Measurements from ENCODE around the gene CRHR2. TPM values are rescaled to one million over a fixed set of nuclear protein-coding genes. Genes with fewer than 3 reads are reported as not detected.

Gene CRHR2
- polyA plus RNA-seq, 1 of the 3 experiments (the other 2 are of a cell fraction): not detected

DNA sequence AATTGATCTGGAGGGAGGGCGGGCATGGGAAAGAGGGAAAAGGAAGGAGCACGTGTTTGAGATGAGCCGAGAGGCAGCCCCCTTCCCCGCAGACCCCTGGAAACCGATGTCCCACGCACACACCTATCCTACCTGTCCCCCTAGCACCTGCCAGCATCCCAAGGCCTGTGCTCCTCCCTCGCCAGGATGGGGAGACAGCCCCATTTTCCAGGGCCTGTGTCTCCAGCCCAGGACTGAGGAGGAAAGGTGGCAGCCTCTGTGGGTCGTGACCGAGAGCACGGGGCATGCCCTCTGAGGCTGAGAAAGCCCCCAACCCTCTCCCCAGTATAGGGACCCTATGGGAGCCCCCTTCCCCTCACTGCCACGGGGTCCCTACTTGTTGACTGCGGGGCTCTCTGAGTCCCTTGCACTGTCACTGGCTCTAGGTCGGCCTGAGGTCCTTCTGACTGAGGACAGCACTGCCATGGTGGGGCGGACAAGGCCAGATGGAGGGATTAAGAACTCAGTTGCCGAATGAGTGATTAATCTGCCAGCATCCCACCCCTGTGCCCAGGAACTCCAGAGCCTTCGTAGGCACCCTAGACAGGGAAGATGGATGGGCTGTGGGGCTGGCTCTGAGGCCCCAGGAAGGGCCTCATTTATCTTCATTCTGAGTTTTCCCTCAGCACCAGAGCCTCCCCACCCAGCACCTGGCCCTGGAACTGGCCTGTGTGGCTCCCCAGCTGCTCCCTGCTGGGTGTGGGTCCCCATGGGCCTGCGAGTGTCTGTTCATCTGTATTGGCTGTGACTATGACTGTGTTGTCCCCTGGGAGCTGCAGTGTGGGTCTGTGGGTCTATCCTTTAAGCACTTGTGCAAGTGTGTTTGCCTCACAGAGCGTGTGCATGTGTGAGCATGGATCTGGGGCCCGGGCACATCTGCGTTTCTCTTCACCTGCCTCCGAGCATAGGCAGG is 26.0 kb downstream of the CRHR2 start:
- CTCF ChIA-PET: interaction anchor here (0.5 kb wide), 1 partner anchor 41 kb away, joined by 4 read pairs; no protein-coding TSS in a partner anchor

More for the DNA sequence above, 26.0 kb downstream of the CRHR2 start:
- no peaks in the 10 kb centered on the region for H3K9me3 ChIP-seq
- no peak overlapping the region for H3K4me3 ChIP-seq (ENCODE audit: low read depth in 2 of 2, low read length in 1 of 2)
- no peaks in the 10 kb centered on the region for H3K27me3 ChIP-seq (ENCODE audit: insufficient read depth)
- no peak overlapping the region for H3K27ac ChIP-seq (ENCODE audit: low read depth in 2 of 2, low read length in 1 of 2)
- no peak for DNase-seq
- TF ChIP-seq FOXJ3 (CRISPR knock-in tag; IDR thresholded peaks at IDR 0.05): no peak
- TF ChIP-seq EZH2phosphoT487 (IDR thresholded peaks at IDR 0.05; ENCODE audit: borderline replicate concordance, low read depth): no peak
- TF ChIP-seq NFIC (IDR thresholded peaks at IDR 0.05; ENCODE audit: borderline replicate concordance): no peak
- TF ChIP-seq NRF1 (IDR thresholded peaks at IDR 0.05; ENCODE audit: low read depth, low read length): no peak
- TF ChIP-seq, protein P1, sequence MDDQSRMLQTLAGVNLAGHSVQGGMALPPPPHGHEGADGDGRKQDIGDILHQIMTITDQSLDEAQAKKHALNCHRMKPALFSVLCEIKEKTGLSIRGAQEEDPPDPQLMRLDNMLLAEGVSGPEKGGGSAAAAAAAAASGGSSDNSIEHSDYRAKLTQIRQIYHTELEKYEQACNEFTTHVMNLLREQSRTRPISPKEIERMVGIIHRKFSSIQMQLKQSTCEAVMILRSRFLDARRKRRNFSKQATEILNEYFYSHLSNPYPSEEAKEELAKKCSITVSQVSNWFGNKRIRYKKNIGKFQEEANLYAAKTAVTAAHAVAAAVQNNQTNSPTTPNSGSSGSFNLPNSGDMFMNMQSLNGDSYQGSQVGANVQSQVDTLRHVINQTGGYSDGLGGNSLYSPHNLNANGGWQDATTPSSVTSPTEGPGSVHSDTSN (IDR thresholded peaks at IDR 0.05): no peak
- TF ChIP-seq, protein P2, sequence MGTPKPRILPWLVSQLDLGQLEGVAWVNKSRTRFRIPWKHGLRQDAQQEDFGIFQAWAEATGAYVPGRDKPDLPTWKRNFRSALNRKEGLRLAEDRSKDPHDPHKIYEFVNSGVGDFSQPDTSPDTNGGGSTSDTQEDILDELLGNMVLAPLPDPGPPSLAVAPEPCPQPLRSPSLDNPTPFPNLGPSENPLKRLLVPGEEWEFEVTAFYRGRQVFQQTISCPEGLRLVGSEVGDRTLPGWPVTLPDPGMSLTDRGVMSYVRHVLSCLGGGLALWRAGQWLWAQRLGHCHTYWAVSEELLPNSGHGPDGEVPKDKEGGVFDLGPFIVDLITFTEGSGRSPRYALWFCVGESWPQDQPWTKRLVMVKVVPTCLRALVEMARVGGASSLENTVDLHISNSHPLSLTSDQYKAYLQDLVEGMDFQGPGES (IDR thresholded peaks at IDR 0.05; ENCODE audit: low read depth, low read length): no peak
- TF ChIP-seq, protein P3, sequence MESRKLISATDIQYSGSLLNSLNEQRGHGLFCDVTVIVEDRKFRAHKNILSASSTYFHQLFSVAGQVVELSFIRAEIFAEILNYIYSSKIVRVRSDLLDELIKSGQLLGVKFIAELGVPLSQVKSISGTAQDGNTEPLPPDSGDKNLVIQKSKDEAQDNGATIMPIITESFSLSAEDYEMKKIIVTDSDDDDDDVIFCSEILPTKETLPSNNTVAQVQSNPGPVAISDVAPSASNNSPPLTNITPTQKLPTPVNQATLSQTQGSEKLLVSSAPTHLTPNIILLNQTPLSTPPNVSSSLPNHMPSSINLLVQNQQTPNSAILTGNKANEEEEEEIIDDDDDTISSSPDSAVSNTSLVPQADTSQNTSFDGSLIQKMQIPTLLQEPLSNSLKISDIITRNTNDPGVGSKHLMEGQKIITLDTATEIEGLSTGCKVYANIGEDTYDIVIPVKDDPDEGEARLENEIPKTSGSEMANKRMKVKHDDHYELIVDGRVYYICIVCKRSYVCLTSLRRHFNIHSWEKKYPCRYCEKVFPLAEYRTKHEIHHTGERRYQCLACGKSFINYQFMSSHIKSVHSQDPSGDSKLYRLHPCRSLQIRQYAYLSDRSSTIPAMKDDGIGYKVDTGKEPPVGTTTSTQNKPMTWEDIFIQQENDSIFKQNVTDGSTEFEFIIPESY (IDR thresholded peaks at IDR 0.05; ENCODE audit: borderline replicate concordance, low read depth): no peak
- no peak for TF ChIP-seq MEF2A (IDR thresholded peaks at IDR 0.05; ENCODE audit: borderline replicate concordance, low read depth)
- no peak for TF ChIP-seq TEAD4 (IDR thresholded peaks at IDR 0.05; ENCODE audit: borderline replicate concordance, insufficient read depth)
- TF ChIP-seq, protein P4, sequence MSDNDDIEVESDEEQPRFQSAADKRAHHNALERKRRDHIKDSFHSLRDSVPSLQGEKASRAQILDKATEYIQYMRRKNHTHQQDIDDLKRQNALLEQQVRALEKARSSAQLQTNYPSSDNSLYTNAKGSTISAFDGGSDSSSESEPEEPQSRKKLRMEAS (IDR thresholded peaks at IDR 0.05; ENCODE audit: low read depth): no peak
- TF ChIP-seq FOSL2 (IDR thresholded peaks at IDR 0.05; ENCODE audit: borderline replicate concordance, low read depth): no peak
- no peak for TF ChIP-seq FOXM1 (IDR thresholded peaks at IDR 0.05; ENCODE audit: low read depth)
- no peak for TF ChIP-seq ELF1 (IDR thresholded peaks at IDR 0.05)
- no peak for TF ChIP-seq YY1 (IDR thresholded peaks at IDR 0.05; ENCODE audit: low read depth)
- TF ChIP-seq RFX5 (IDR thresholded peaks at IDR 0.05; ENCODE audit: low read length): no peak
- TF ChIP-seq RCOR1 (IDR thresholded peaks at IDR 0.05; ENCODE audit: low read length): no peak
- no peak for TF ChIP-seq GATA2 (CRISPR knock-in tag; IDR thresholded peaks at IDR 0.05)
- TF ChIP-seq, protein P5, sequence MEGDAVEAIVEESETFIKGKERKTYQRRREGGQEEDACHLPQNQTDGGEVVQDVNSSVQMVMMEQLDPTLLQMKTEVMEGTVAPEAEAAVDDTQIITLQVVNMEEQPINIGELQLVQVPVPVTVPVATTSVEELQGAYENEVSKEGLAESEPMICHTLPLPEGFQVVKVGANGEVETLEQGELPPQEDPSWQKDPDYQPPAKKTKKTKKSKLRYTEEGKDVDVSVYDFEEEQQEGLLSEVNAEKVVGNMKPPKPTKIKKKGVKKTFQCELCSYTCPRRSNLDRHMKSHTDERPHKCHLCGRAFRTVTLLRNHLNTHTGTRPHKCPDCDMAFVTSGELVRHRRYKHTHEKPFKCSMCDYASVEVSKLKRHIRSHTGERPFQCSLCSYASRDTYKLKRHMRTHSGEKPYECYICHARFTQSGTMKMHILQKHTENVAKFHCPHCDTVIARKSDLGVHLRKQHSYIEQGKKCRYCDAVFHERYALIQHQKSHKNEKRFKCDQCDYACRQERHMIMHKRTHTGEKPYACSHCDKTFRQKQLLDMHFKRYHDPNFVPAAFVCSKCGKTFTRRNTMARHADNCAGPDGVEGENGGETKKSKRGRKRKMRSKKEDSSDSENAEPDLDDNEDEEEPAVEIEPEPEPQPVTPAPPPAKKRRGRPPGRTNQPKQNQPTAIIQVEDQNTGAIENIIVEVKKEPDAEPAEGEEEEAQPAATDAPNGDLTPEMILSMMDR (IDR thresholded peaks at IDR 0.05): no peak
- no peak for TF ChIP-seq GABPA (IDR thresholded peaks at IDR 0.05; ENCODE audit: low read depth)
- TF ChIP-seq JUND (IDR thresholded peaks at IDR 0.05): no peak
- H3K9me2 ChIP-seq: no peaks in the 10 kb centered on the region
- H3K79me2 ChIP-seq (ENCODE audit: insufficient read depth): no peaks in the 10 kb centered on the region
- H3K9ac ChIP-seq: no peak overlapping the region
- POLR2A ChIA-PET: no interaction called here
- WGBS (ENCODE audit: low lambda C conversion rate): 52% methylated on average over 19 of the region's 21 CpGs
- no peak overlapping the region for H2AFZ ChIP-seq (ENCODE audit: low read depth)
- no peaks in the 10 kb centered on the region for H4K20me1 ChIP-seq (ENCODE audit: insufficient read depth)
- no peaks in the 10 kb centered on the region for H3K36me3 ChIP-seq (replicated peaks in 1 of 2; ENCODE audit: control insufficient read depth in 1 of 2, insufficient read depth in 2 of 2, low read length in 1 of 2)
- H3F3A ChIP-seq (replicated peaks; ENCODE audit: insufficient read depth): no peaks in the 10 kb centered on the region
- H3K4me1 ChIP-seq (ENCODE audit: control insufficient read depth in 1 of 2, insufficient read depth in 2 of 2, low read depth in 1 of 2, low read length in 1 of 2): peaks cover 0 to 8% of the 10 kb centered on the region in 2 experiments; a peak in 1 of 4 replicates
- H3K4me2 ChIP-seq: no peak overlapping the region
